HepG2 (cell line): Measurements from ENCODE around the gene CMIP. TPM values are rescaled to one million over a fixed set of nuclear protein-coding genes. Genes with fewer than 3 reads are reported as not detected.

Experiments
- ARNT2 ChIP-seq: sonication (generic); formaldehyde crosslinking; IDR thresholded peaks from 2 replicates; pipeline ENCODE4 v1.8.0; 2022; ENCODE audit warnings: mild to moderate bottlenecking, low read depth, missing genetic modification reagents, moderate library complexity
- DRAP1 ChIP-seq: IDR thresholded peaks from 2 replicates; pipeline ENCODE4 v1.6.1; 2016; ENCODE audit warnings: missing genetic modification reagents, missing compliant biosample characterization
- EP300 ChIP-seq, 3 experiments: sonication (generic) in 1 of 3; formaldehyde crosslinking in 1 of 3; IDR thresholded peaks; 2 replicates each; pipeline versions ENCODE4 v1.5.1 to v1.6.1; 2011 to 2020; ENCODE audit warnings: low read depth in 2 of 3, low read length in 2 of 3, borderline replicate concordance in 1 of 3, improper control_type of control experiment in 1 of 3, mild to moderate bottlenecking in 1 of 3, missing genetic modification reagents in 1 of 3, moderate library complexity in 1 of 3
- GABPB1 ChIP-seq: IDR thresholded peaks from 2 replicates; pipeline ENCODE4 v1.6.1; 2016; ENCODE audit warnings: mild to moderate bottlenecking, missing genetic modification reagents, moderate library complexity, missing compliant biosample characterization
- HNF1B ChIP-seq: sonication (generic); formaldehyde crosslinking; IDR thresholded peaks from 2 replicates; pipeline ENCODE4 v1.5.1; 2020; ENCODE audit warnings: mild to moderate bottlenecking, moderate library complexity, missing genetic modification reagents
- HNRNPUL1 ChIP-seq: fragments of 200-400 bp; formaldehyde crosslinking; IDR thresholded peaks from 2 replicates; pipeline ENCODE4 v1.6.1; 2017; ENCODE audit warnings: low read depth, mild to moderate bottlenecking, low read length, moderate library complexity
- MXD1 ChIP-seq: sonication (generic); formaldehyde crosslinking; IDR thresholded peaks from 2 replicates; pipeline ENCODE4 v1.4.0; 2020; ENCODE audit warnings: mild to moderate bottlenecking, missing genetic modification reagents
- PHF21A ChIP-seq: sonication (generic); formaldehyde crosslinking; IDR thresholded peaks from 2 replicates; pipeline ENCODE4 v1.5.0; 2020; ENCODE audit warnings: mild to moderate bottlenecking, missing genetic modification reagents
- PLRG1 ChIP-seq: fragments of 450-650 bp; conservative IDR thresholded peaks from 2 replicates; pipeline ENCODE4 v1.6.1; 2016
- TSC22D2 ChIP-seq: sonication (generic); formaldehyde crosslinking; IDR thresholded peaks from 2 replicates; pipeline ENCODE4 v1.5.1; 2020; ENCODE audit warnings: missing genetic modification reagents, mild to moderate bottlenecking, borderline replicate concordance
- ZBTB42 ChIP-seq: sonication (generic); formaldehyde crosslinking; IDR thresholded peaks from 2 replicates; pipeline ENCODE4 v1.5.0; 2020; ENCODE audit warnings: mild to moderate bottlenecking, missing genetic modification reagents
- ZBTB7A ChIP-seq: sonication (generic); formaldehyde crosslinking; IDR thresholded peaks from 2 replicates; pipeline ENCODE4 v1.8.0; 2022; ENCODE audit warnings: mild to moderate bottlenecking, missing genetic modification reagents
- ZNF280D ChIP-seq: sonication (generic); formaldehyde crosslinking; IDR thresholded peaks from 2 replicates; pipeline ENCODE4 v1.5.1; 2020; ENCODE audit warnings: mild to moderate bottlenecking, missing genetic modification reagents
- ZNF460 ChIP-seq: sonication (generic); formaldehyde crosslinking; IDR thresholded peaks from 2 replicates; pipeline ENCODE4 v1.5.1; 2020; ENCODE audit warnings: missing genetic modification reagents, mild to moderate bottlenecking, borderline replicate concordance
- ZNF574 ChIP-seq: sonication (generic); formaldehyde crosslinking; IDR thresholded peaks from 2 replicates; pipeline ENCODE4 v1.4.0; 2020; ENCODE audit warnings: missing genetic modification reagents
- ZNF576 ChIP-seq: sonication (generic); formaldehyde crosslinking; IDR thresholded peaks from 2 replicates; pipeline ENCODE4 v1.4.0; 2020; ENCODE audit warnings: mild to moderate bottlenecking, missing genetic modification reagents
- ZNF580 ChIP-seq: IDR thresholded peaks from 2 replicates; pipeline ENCODE4 v1.6.1; 2016; ENCODE audit warnings: low read depth, borderline replicate concordance
- ZNF850 ChIP-seq: sonication (generic); formaldehyde crosslinking; conservative IDR thresholded peaks from 2 replicates; pipeline ENCODE4 v1.9.0; 2021; ENCODE audit warnings: mild to moderate bottlenecking, missing genetic modification reagents
- polyA plus RNA-seq, 8 experiments: library from polyadenylated mRNA; depleted of rRNA in 3 of 8; stranded (reverse) in 7 of 8; unstranded in 1 of 8; fragments of >200 nt; fragmentation: Illumina TruSeq in 4 of 8; extraction: Trizol in 4 of 8; gene quantifications; 2 replicates each; pipeline versions ENCODE4 v1.2.1 to v1.2.3, GENCODE V29; 2011 to 2016; ENCODE audit warnings: low read depth in 4 of 8, missing spikeins in 1 of 8, mixed read lengths in 1 of 8; ENCODE audit not compliant: insufficient read depth in 1 of 8
- total RNA-seq, 5 experiments: library from RNA; depleted of rRNA; stranded (reverse); fragments of >200 nt; fragmentation: Illumina TruSeq; extraction: Trizol; gene quantifications; 2 replicates each; pipeline ENCODE4 v1.2.3, GENCODE V29; 2016; ENCODE audit warnings: low read depth in 1 of 5

Gene CMIP
- total and polyA plus RNA-seq, 2 of the 13 experiments (the other 11 are each of a cell fraction or from before 2014, with no cell fraction given), result 10.9 to 18.1 TPM

- peak; percentile 97 for TF ChIP-seq HNF1B (CRISPR knock-in tag)
- TF ChIP-seq PLRG1, result no peak
- TF ChIP-seq ZNF280D, result peak; percentile 92
- peak; percentile 24; the same call in 1 of the 2 replicates for TF ChIP-seq DRAP1 (CRISPR knock-in tag)
- TF ChIP-seq HNRNPUL1, result no peak
- no peak for TF ChIP-seq EP300 (IDR thresholded peaks at IDR 0.05; ENCODE audit: low read depth in 2 of 2, low read length in 2 of 2)
- no peak for TF ChIP-seq EP300 (CRISPR knock-in tag; IDR thresholded peaks at IDR 0.05; ENCODE audit: borderline replicate concordance)
- 0 out of 2 replicates have a peak, but pooled peaks have one; percentile 70 for TF ChIP-seq ZBTB42 (CRISPR knock-in tag)
- peak; percentile 86; the same call in 1 of the 2 replicates for TF ChIP-seq ARNT2 (CRISPR knock-in tag)
- peak; percentile 72; the same call in 1 of the 2 replicates for TF ChIP-seq ZNF580 (CRISPR knock-in tag)
- no peak for TF ChIP-seq PHF21A (CRISPR knock-in tag)
- TF ChIP-seq TSC22D2 (CRISPR knock-in tag), result peak; percentile 68; the same call in 1 of the 2 replicates
- TF ChIP-seq ZNF576 (CRISPR knock-in tag), result no peak
- no peak for TF ChIP-seq ZNF460 (CRISPR knock-in tag)
- peak; percentile 76 for TF ChIP-seq MXD1 (CRISPR knock-in tag)
- peak; percentile 66 for TF ChIP-seq ZNF574 (CRISPR knock-in tag)
- peak; percentile 83 for TF ChIP-seq ZBTB7A
- no peak for TF ChIP-seq ZNF850 (CRISPR knock-in tag)
- TF ChIP-seq GABPB1 (CRISPR knock-in tag), result peak; percentile 76
Measured at GRCh38 chr16:81403601-81404391, 40.8 kb upstream of the CMIP start (continued).
